OCI-LY1 (cell line): Measurements from ENCODE around the gene ERG.

Experiments used
- H2AFZ ChIP-seq: fragments of 200-600 bp; sonication (generic), shearing (Covaris generic); 2 replicates; pipeline ENCODE4 v1.6.0; 2014; ENCODE audit warnings: antibody characterized with exemption, mild to moderate bottlenecking, low read length
- H3F3A ChIP-seq: fragments of 200-600 bp; sonication (generic), shearing (Covaris generic); 2 replicates; pipeline ENCODE4 v1.6.0; 2014; ENCODE audit warnings: mild to moderate bottlenecking, antibody characterized with exemption, low read length, moderate library complexity; ENCODE audit not compliant: insufficient read depth
- H3K27ac ChIP-seq: fragments of 200-600 bp; sonication (generic); 2 replicates; pipeline ENCODE4 v1.5.1; 2014; ENCODE audit warnings: low read length, mixed run types, mild to moderate bottlenecking, low read depth; ENCODE audit not compliant: poor library complexity, severe bottlenecking
- H3K27me3 ChIP-seq: fragments of 200-600 bp; sonication (generic); 2 replicates; pipeline ENCODE4 v1.6.0; 2014; ENCODE audit warnings: antibody characterized with exemption, mild to moderate bottlenecking, low read length, moderate library complexity; ENCODE audit not compliant: insufficient read depth
- H3K36me3 ChIP-seq: fragments of 200-600 bp; sonication (generic); 2 replicates; pipeline ENCODE4 v1.6.1; 2014; ENCODE audit warnings: mild to moderate bottlenecking, antibody characterized with exemption, low read length, moderate library complexity, mixed read lengths; ENCODE audit not compliant: insufficient read depth
- H3K4me1 ChIP-seq: fragments of 200-600 bp; sonication (generic); 2 replicates; pipeline ENCODE4 v1.5.1; 2014; ENCODE audit warnings: mild to moderate bottlenecking, low read length, moderate library complexity; ENCODE audit not compliant: insufficient read depth, severe bottlenecking
- H3K4me2 ChIP-seq: fragments of 200-600 bp; sonication (generic), shearing (Covaris generic); 2 replicates; pipeline ENCODE4 v1.6.1; 2014; ENCODE audit warnings: low read length
- H3K4me3 ChIP-seq: fragments of 200-600 bp; sonication (generic); 2 replicates; pipeline ENCODE4 v1.5.1; 2014; ENCODE audit warnings: low read length, low read depth, mild to moderate bottlenecking, mixed read lengths; ENCODE audit not compliant: poor library complexity, severe bottlenecking
- H3K79me2 ChIP-seq: fragments of 200-600 bp; shearing (Covaris generic); 2 replicates; pipeline ENCODE4 v1.6.1; 2016; ENCODE audit warnings: mixed run types, low read length, mixed read lengths; ENCODE audit not compliant: insufficient read depth
- H3K9ac ChIP-seq: fragments of 200-600 bp; sonication (generic), shearing (Covaris generic); 2 replicates; pipeline ENCODE4 v1.6.1; 2014; ENCODE audit warnings: mild to moderate bottlenecking, low read length, mixed read lengths
- H3K9me2 ChIP-seq: fragments of 200-600 bp; sonication (generic), shearing (Covaris generic); 2 replicates; pipeline ENCODE4 v1.6.1; 2014; ENCODE audit warnings: low read depth, mild to moderate bottlenecking, low read length, mixed read lengths
- H3K9me3 ChIP-seq: fragments of 200-600 bp; shearing (Covaris generic); 2 replicates; pipeline ENCODE4 v1.6.1; 2014; ENCODE audit warnings: low read length, mixed read lengths
- H4K20me1 ChIP-seq: fragments of 200-600 bp; sonication (generic), shearing (Covaris generic); 2 replicates; pipeline ENCODE4 v1.6.0; 2016; ENCODE audit warnings: mild to moderate bottlenecking, low read length; ENCODE audit not compliant: insufficient read depth
- EZH2 ChIP-seq: fragments of 200-600 bp; sonication (generic), shearing (Covaris generic); IDR thresholded peaks from 2 replicates; pipeline ENCODE4 v1.8.0; 2017; ENCODE audit warnings: borderline replicate concordance, mixed run types, mild to moderate bottlenecking, antibody characterized with exemption, low read length, moderate library complexity, mixed read lengths
- TF ChIP-seq, protein P1 (sequence below): fragments of 200-600 bp; sonication (generic), shearing (Covaris generic); IDR thresholded peaks from 2 replicates; pipeline ENCODE4 v1.5.1; 2017; ENCODE audit warnings: mild to moderate bottlenecking, antibody characterized with exemption, low read length, moderate library complexity, mixed read lengths

ERG gene

GRCh38 chr21:38395581-38395980 is 102.7 kb downstream of the ERG start:
- no peaks in the 10 kb centered on the region for H3K9me3 ChIP-seq
- H3K9ac ChIP-seq: no peak overlapping the region
- no peak overlapping the region for H3K4me2 ChIP-seq
- H3K4me1 ChIP-seq: no peaks in the 10 kb centered on the region
- no peaks in the 10 kb centered on the region for H3K79me2 ChIP-seq
- no peak overlapping the region for H3K4me3 ChIP-seq
- TF ChIP-seq EZH2: no peak
- no peak overlapping the region for H2AFZ ChIP-seq
- no peaks in the 10 kb centered on the region for H4K20me1 ChIP-seq
- H3K9me2 ChIP-seq: no peaks in the 10 kb centered on the region
- no peaks in the 10 kb centered on the region for H3F3A ChIP-seq
- no peaks in the 10 kb centered on the region for H3K27me3 ChIP-seq
- no peaks in the 10 kb centered on the region for H3K36me3 ChIP-seq
- H3K27ac ChIP-seq: no peak overlapping the region

DNA sequence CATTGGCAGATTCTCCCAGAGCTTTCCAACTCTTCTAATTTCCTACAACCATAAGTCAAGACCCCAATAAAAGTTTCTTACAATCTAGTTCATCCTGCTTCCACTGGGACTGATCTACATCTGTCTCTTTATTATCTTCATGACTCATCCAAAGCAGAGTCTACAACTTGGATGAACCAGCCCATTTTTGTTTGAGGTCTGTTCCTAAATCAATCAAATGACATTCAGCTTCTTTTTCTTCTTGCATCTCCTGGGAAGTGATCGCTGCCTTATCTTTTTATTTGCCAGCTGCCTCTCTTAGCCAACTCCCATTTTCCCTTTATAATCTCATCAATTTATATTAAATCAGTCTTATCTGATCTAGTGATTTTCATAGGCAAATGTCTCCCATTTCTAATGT is 105.6 kb downstream of the ERG start:
- Histone ChIP-seq H3F3A (no peaks in the 10 kb centered on the region), H3K4me2 (no peak overlapping the region), H3K27me3 (no peaks in the 10 kb centered on the region), H4K20me1 (no peaks in the 10 kb centered on the region), H3K9ac (no peak overlapping the region), H2AFZ (no peak overlapping the region), H3K4me3 (no peak overlapping the region), H3K36me3 (no peaks in the 10 kb centered on the region), H3K9me2 (no peaks in the 10 kb centered on the region), H3K27ac (no peak overlapping the region), H3K4me1 (no peaks in the 10 kb centered on the region), H3K79me2 (no peaks in the 10 kb centered on the region), H3K9me3 (no peaks in the 10 kb centered on the region)
- no peak for TF ChIP-seq EZH2
- TF ChIP-seq, protein P1, sequence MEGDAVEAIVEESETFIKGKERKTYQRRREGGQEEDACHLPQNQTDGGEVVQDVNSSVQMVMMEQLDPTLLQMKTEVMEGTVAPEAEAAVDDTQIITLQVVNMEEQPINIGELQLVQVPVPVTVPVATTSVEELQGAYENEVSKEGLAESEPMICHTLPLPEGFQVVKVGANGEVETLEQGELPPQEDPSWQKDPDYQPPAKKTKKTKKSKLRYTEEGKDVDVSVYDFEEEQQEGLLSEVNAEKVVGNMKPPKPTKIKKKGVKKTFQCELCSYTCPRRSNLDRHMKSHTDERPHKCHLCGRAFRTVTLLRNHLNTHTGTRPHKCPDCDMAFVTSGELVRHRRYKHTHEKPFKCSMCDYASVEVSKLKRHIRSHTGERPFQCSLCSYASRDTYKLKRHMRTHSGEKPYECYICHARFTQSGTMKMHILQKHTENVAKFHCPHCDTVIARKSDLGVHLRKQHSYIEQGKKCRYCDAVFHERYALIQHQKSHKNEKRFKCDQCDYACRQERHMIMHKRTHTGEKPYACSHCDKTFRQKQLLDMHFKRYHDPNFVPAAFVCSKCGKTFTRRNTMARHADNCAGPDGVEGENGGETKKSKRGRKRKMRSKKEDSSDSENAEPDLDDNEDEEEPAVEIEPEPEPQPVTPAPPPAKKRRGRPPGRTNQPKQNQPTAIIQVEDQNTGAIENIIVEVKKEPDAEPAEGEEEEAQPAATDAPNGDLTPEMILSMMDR: no peak

DNA sequence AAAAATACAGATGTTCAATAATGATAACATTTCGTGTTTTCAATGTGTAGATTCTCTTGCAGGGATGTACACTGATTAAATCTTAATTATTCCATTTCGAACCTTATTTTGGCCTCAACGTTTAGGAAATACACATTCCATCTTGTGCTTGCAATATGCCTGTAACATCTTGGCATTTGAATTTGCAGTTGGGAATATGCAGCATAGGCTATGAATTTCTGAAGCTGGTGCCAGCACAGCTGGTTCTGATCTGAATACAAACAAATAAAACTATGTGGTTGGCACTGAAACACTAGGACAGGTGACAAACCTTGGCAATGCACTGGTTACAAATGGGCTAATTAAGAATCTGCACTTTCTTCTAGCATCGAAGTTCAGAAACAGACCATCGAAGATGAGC is 108.4 kb downstream of the ERG start:
- TF ChIP-seq, protein P1: no peak
- TF ChIP-seq EZH2: no peak
- Histone ChIP-seq H3K27me3 (no peaks in the 10 kb centered on the region), H2AFZ (no peak overlapping the region), H3K4me1 (no peaks in the 10 kb centered on the region), H3K9me2 (no peaks in the 10 kb centered on the region), H3K9me3 (no peaks in the 10 kb centered on the region), H3K79me2 (no peaks in the 10 kb centered on the region), H3K4me3 (no peak overlapping the region), H3F3A (no peaks in the 10 kb centered on the region), H3K36me3 (no peaks in the 10 kb centered on the region), H3K27ac (no peak overlapping the region), H3K4me2 (no peak overlapping the region), H4K20me1 (no peaks in the 10 kb centered on the region), H3K9ac (no peak overlapping the region)

DNA sequence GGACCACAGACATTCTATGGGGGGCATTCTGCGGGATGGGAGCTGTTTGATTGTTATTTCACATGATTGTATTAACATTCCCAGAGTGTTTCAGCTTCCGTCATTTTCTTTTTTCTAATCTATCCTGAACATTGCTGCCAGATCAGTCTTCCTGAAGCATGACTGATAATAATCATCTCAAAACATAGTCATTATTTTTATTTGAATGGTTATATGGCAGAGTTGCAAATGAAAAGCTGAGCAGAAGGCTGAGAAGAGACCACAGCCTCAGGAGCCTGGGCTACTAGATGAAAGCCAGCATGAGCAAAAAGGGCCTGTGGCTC is 109.0 kb downstream of the ERG start:
- no peaks in the 10 kb centered on the region for H3K27me3 ChIP-seq
- no peaks in the 10 kb centered on the region for H3K36me3 ChIP-seq
- TF ChIP-seq EZH2: no peak
- TF ChIP-seq, protein P1: no peak

More for the DNA sequence above, 109.0 kb downstream of the ERG start:
- no peaks in the 10 kb centered on the region for H4K20me1 ChIP-seq
- H3F3A ChIP-seq: no peaks in the 10 kb centered on the region
- no peaks in the 10 kb centered on the region for H3K9me2 ChIP-seq
- H3K4me3 ChIP-seq: no peak overlapping the region
- no peak overlapping the region for H3K9ac ChIP-seq
- H3K4me2 ChIP-seq: no peak overlapping the region
- H3K9me3 ChIP-seq: no peaks in the 10 kb centered on the region
- H3K27ac ChIP-seq: no peak overlapping the region
- no peaks in the 10 kb centered on the region for H3K79me2 ChIP-seq
- no peak overlapping the region for H2AFZ ChIP-seq
- H3K4me1 ChIP-seq: no peaks in the 10 kb centered on the region
